ENCODE results near the gene DSCAM. TPM values are rescaled to one million over a fixed set of nuclear protein-coding genes. Genes with fewer than 3 reads are reported as not detected.

Gene DSCAM
- total RNA-seq, 4 donors from 2014 or later: 0.07 TPM; not detected in 3

DNA sequence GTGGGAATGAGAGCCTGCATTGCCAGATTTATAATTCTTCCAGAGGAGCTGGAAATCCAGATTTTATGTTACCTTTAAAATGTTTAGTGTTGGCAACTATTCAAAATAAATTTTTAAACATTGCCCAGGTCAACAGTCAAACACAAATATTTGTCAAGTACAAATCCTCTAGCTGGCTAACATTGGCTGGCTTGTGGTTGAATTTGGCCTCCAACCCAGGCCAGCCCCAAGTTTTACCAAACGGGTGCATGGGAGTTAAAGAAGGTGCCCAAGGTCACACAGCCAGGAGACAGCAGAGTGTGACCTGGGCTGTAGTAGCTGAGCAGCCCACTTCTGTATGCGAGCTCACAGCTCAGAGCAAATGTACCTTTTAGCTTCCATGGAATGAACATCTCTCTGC is 240.6 kb downstream of the DSCAM start:
- intact Hi-C loops (cut with DNase I; ENCODE audit: low total_unique reads): no loop called here
- TF ChIP-seq, protein P1, sequence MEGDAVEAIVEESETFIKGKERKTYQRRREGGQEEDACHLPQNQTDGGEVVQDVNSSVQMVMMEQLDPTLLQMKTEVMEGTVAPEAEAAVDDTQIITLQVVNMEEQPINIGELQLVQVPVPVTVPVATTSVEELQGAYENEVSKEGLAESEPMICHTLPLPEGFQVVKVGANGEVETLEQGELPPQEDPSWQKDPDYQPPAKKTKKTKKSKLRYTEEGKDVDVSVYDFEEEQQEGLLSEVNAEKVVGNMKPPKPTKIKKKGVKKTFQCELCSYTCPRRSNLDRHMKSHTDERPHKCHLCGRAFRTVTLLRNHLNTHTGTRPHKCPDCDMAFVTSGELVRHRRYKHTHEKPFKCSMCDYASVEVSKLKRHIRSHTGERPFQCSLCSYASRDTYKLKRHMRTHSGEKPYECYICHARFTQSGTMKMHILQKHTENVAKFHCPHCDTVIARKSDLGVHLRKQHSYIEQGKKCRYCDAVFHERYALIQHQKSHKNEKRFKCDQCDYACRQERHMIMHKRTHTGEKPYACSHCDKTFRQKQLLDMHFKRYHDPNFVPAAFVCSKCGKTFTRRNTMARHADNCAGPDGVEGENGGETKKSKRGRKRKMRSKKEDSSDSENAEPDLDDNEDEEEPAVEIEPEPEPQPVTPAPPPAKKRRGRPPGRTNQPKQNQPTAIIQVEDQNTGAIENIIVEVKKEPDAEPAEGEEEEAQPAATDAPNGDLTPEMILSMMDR (IDR thresholded peaks at IDR 0.05): no peak
- Histone ChIP-seq H3K36me3 (no peaks in the 10 kb centered on the region), H3K9me3 (no peaks in the 10 kb centered on the region), H3K4me3 (no peak overlapping the region), H3K27ac (no peak overlapping the region), H3K4me1 (no peaks in the 10 kb centered on the region), H3K27me3 (no peaks in the 10 kb centered on the region)
- DNase-seq: no peak

DNA sequence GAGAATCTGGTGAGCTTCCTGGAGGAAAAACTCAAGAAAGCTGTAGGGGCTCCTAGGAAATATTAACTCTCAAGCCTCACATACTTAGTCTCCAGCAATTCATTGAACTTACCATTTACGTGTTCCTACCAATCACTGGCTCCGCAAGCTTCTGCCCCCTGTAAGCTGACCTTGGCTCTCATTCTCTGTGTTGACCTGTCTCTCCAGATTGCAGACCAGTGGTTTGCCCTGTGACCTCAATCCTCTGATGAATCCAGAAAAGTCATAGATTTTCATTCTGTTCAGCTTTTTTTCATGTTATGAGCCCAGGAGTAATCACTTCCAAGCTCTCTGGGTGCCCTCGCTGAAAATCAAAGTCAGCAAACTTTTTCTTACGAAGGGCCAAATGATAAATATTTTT is 241.9 kb downstream of the DSCAM start:
- no peak for TF ChIP-seq POLR2A (IDR thresholded peaks at IDR 0.05)
- TF ChIP-seq, protein P1 (IDR thresholded peaks at IDR 0.05): no peak
- H3K9me3 ChIP-seq: no peaks in the 10 kb centered on the region
- no peaks in the 10 kb centered on the region for H3K36me3 ChIP-seq
- no peaks in the 10 kb centered on the region for H3K4me1 ChIP-seq
- intact Hi-C loops (cut with DNase I; ENCODE audit: low total_unique reads): no loop called here
- H3K27me3 ChIP-seq: no peaks in the 10 kb centered on the region
- no peak for DNase-seq
- H3K4me3 ChIP-seq: no peak overlapping the region
- no peak overlapping the region for H3K27ac ChIP-seq

DNA sequence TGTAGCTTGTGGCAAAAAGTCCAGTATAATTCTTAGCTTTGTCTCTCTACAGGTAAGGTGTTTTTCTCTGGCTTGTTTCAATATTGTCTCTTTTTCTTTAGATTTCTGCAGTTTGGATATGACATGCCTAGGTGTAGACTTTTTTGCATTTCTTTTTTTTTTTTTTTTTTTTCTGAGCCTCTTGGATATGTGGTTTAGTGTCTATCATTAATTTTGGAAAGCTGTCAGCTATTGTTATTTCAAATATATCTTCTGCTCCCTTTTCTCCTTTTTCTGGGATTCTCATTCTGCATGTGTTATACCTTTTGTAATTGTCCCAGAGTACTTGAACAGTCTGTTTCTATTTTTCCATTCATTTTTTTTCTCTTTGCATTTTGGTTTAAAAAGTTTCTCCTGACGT is 243.2 kb downstream of the DSCAM start:
- Histone ChIP-seq H3K27me3 (no peaks in the 10 kb centered on the region), H3K27ac (no peak overlapping the region), H3K36me3 (no peaks in the 10 kb centered on the region), H3K4me1 (no peaks in the 10 kb centered on the region), H3K4me3 (no peak overlapping the region), H3K9me3 (no peaks in the 10 kb centered on the region)
- TF ChIP-seq, protein P1 (IDR thresholded peaks at IDR 0.05): no peak
- no peak for TF ChIP-seq POLR2A (IDR thresholded peaks at IDR 0.05)
- intact Hi-C loops (cut with DNase I; ENCODE audit: low total_unique reads): no loop called here
- DNase-seq: no peak

DNA sequence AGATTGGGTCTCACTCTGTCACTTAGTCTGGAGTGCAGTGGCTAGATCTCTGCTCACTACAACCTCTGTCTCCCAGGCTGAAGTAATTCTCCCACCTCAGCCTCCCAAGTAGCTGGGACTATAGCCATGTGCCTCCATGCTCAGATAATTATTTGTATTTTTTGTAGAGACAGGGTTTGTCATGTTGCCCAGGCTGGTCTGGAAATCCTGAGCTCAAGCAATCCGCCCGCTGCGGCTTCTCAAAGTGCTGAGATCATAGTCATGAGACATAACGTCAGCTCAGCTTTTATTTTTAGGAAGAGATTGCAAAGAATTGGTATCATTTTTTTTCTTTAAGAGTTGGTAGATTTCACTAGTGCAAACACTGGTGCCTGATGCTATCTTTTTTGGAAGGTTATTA is 244.9 kb downstream of the DSCAM start:
- H3K4me1 ChIP-seq: no peaks in the 10 kb centered on the region
- DNase-seq: no peak
- H3K27me3 ChIP-seq: no peaks in the 10 kb centered on the region
- H3K36me3 ChIP-seq: no peaks in the 10 kb centered on the region
- H3K9me3 ChIP-seq: no peaks in the 10 kb centered on the region
- H3K27ac ChIP-seq: no peak overlapping the region
- H3K4me3 ChIP-seq: no peak overlapping the region
- TF ChIP-seq POLR2A (IDR thresholded peaks at IDR 0.05): no peak
- TF ChIP-seq, protein P1 (IDR thresholded peaks at IDR 0.05): no peak
- intact Hi-C loops (cut with DNase I; ENCODE audit: low total_unique reads): no loop called here

DNA sequence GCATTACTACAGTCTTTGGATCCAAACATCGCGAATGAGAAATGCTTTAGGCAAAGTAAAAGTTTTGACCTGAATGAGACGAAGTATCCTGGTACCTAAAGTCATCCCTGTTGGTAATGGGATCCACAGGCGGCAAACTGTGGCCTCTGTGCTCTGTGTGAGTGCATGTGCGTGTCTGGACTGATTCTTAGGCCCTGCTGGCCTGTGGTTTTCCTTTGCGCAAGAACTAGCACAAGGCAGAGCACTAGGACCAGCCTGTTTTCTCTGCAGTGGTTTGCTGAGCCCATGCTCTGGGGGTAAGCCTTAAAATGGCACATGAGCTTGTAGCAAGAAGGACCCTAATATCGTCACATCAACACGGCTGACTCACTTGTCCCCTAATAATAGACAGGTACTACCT is 251.2 kb downstream of the DSCAM start:
- H3K27ac ChIP-seq: no peak overlapping the region
- TF ChIP-seq, protein P1 (IDR thresholded peaks at IDR 0.05): no peak
- TF ChIP-seq POLR2A (IDR thresholded peaks at IDR 0.05): no peak
- no peaks in the 10 kb centered on the region for H3K9me3 ChIP-seq
- H3K27me3 ChIP-seq: no peaks in the 10 kb centered on the region
- H3K36me3 ChIP-seq: no peaks in the 10 kb centered on the region
- no peak overlapping the region for H3K4me3 ChIP-seq
- intact Hi-C loops (cut with DNase I; ENCODE audit: low total_unique reads): no loop called here
- H3K4me1 ChIP-seq: no peaks in the 10 kb centered on the region
- DNase-seq: no peak

All from uterus (tissue), 4 donors.